HG03354 (cell line): ENCODE data around the gene NKD1.
A peak's percentile ranks its signal among the peaks of the same experiment; 100 is the strongest.

Source experiments
- ATAC-seq: cut with Tn5 transposase; IDR thresholded peaks from one replicate; pipeline ENCODE4 v1.9.1; 2021; ENCODE audit warnings: mild to moderate bottlenecking; ENCODE audit not compliant: unreplicated experiment, poor library complexity, severe bottlenecking

Gene NKD1

DNA sequence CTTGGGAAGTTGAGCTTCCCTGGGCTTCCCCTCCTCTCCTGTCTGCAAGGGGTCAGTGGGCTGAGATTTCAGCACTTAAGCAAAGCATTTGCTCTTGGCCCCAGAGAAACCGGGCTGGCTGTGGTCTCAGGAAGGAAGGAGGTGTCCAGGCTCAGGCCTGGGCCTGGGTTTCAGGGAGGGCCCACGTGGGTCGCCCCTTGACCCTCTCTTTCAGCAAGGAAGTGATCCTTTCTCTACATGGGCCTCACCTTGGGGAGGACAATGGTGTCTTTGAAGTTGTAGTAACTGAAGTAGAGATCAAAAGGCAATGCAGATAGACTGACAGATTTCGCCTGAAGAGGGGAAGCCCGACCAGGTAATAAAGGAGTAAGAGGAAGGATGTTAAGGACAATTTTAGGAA lies 147.9 kb downstream of the NKD1 start:
- ATAC-seq, result peak; percentile 22

- peak; percentile 62 for ATAC-seq
These were observed 148.6 kb downstream of the NKD1 start for GRCh38 chr16:50696575-50697420.

DNA sequence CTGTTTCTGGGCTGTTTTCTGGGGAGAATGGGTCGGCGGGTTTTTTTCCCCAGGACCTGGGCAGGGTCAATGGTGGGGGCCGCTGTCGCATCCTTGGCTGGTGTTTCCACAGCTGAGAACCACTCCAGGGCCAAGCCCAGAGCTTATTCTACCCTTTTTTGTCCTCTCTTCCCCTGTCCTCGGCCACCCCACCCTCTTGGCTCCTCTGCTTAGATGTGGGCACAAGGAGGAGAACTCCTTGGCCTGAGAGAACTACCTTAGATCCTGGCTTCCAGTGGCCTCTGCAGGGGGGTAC lies 149.2 kb downstream of the NKD1 start:
- ATAC-seq, result no peak

DNA sequence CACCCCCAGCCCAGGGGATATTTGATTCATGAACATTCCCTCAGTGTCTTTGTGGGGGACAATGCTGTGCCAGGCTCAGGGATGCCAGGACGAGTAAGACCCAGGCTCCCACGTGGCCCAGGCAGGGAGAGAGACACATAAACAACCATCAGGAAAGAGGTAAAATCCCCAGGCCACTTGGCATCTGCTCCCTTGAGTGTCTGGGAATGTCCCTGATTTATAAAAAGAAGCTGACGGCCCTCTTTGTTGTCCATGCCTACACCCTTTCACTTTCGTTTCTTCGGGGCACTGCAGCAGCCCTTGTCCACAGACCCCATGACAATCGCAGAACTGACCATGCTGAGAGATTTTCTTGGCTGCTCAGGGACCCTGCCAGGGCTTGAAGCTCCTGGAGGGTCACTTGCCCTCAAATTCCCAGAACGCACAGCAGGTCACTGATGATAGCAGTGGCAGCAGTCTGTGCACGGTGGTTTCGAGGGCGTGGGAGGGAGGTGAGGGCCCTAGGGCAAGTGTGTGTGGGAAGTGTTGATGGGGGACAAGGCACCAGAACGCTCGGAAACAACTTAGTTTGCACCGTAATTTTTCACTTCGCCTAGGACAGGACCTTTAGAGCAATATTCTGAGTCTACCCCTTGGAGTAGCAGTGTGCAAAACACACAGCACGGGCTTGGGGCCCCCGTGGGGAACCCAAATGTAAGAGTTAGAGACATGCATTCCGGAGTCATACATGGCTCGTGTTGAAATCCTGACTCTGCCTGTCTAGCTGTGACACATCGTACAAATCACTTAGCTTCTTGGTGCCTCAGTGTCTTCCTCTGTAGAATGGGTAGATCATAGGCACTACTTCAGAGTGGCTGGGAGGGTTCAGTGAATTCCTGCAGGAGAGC lies 149.9 kb downstream of the NKD1 start:
- ATAC-seq, result peak; percentile 45
